Calu3 (cell line): ENCODE results near the gene CNTNAP2. TPM values are rescaled to one million over a fixed set of nuclear protein-coding genes. Genes with fewer than 3 reads are reported as not detected.

ENCODE experiments used
- Bru-seq: library from RNA; stranded (reverse); fragments of 400-500 nt; gene quantifications from one replicate; lab custom pipeline; 2021; lab: Mats Ljungman, UMichigan
- BruChase-seq, 2 experiments: library from RNA; stranded (reverse); fragments of 400-500 nt; gene quantifications; one replicate each; lab custom pipeline; 2021; lab: Mats Ljungman, UMichigan
- BruUV-seq: library from RNA; stranded (reverse); fragments of 400-500 nt; replicated peaks from 2 replicates; lab custom pipeline; 2021; lab: Mats Ljungman, UMichigan
- CTCF ChIA-PET: fragments of 300-600 bp; sonication (Branson Sonifier 250); formaldehyde crosslinking; loops from one replicate; lab custom pipeline; 2022; ENCODE audit warnings: antibody characterized with exemption; lab: Charles Lee
- DNase-seq: peaks from one replicate; pipeline ENCODE4 v3.0.0; 2022
- H3K27ac Mint-ChIP-seq: one replicate; pipeline ENCODE4 v1.8.0; 2022; ENCODE audit warnings: mixed read lengths; ENCODE audit not compliant: unreplicated experiment
- H3K27me3 Mint-ChIP-seq: one replicate; pipeline ENCODE4 v1.8.0; 2022; ENCODE audit warnings: mixed read lengths; ENCODE audit not compliant: unreplicated experiment
- H3K36me3 Mint-ChIP-seq: one replicate; pipeline ENCODE4 v1.8.0; 2022; ENCODE audit warnings: mild to moderate bottlenecking, moderate library complexity, mixed read lengths; ENCODE audit not compliant: insufficient read depth, unreplicated experiment
- H3K4me1 Mint-ChIP-seq: one replicate; pipeline ENCODE4 v1.8.0; 2022; ENCODE audit warnings: mild to moderate bottlenecking, low read depth, mixed read lengths; ENCODE audit not compliant: unreplicated experiment
- H3K4me3 Mint-ChIP-seq: one replicate; pipeline ENCODE4 v1.8.0; 2022; ENCODE audit warnings: mild to moderate bottlenecking, low read depth, moderate library complexity, mixed read lengths; ENCODE audit not compliant: unreplicated experiment
- H3K9me3 Mint-ChIP-seq: one replicate; pipeline ENCODE4 v1.8.0; 2022; ENCODE audit warnings: low read depth, mixed read lengths; ENCODE audit not compliant: unreplicated experiment
- CTCF ChIP-seq: fragments of 200-600 bp; IDR thresholded peaks from one replicate; pipeline ENCODE4 v1.8.0; 2022; ENCODE audit warnings: antibody characterized with exemption; ENCODE audit not compliant: unreplicated experiment
- intact Hi-C: fragments of 100-400 bp; cut with micrococcal nuclease; formaldehyde crosslinking; loops from one replicate; pipeline ENCODE4 v1.10.0; 2022; ENCODE audit not compliant: unreplicated experiment
- long read RNA-seq: library from polyadenylated mRNA; stranded (forward); transcript quantifications from one replicate; pipeline ENCODE4 v2.0.0, GENCODE V29; 2022
- total RNA-seq: library from RNA; stranded (reverse); gene quantifications from 2 replicates; pipeline ENCODE4 v1.2.3, GENCODE V29; 2022

The CNTNAP2 gene
- total RNA-seq, result 0.29 and 1.1 TPM in 2 replicates
- percentile 3 among the genes with signal in this experiment for Bru-seq, nascent RNA
- percentile 2 among the genes with signal in this experiment for BruChase-seq, experiment 1, labeled RNA remaining after a 6-hour chase
- BruChase-seq, experiment 2, labeled RNA remaining after a 2-hour chase, result percentile 2 among the genes with signal in this experiment
- long read RNA-seq, result 0 reads

GRCh38 chr7:146116521-146117222 lies at the start of gene CNTNAP2:
Gene CNTNAP2, plus strand, starts transcription at chr7:146116801. Its CDS starts 76 bp downstream, at chr7:146116877.
- Mint-ChIP-seq H3K4me1 (no peaks in the 10 kb centered on the region), H3K36me3 (no peaks in the 10 kb centered on the region), H3K4me3 (peak within 1 kb of the TSS; percentile 48), H3K27ac (no peak within 1 kb of the TSS), H3K9me3 (no peaks in the 10 kb centered on the region), H3K27me3 (no peaks in the 10 kb centered on the region)
- no peak for DNase-seq
- BruUV-seq, result no TSS peak
- intact Hi-C loops, result no loop called here
- no peak for TF ChIP-seq CTCF
- CTCF ChIA-PET, result no interaction called here

- Mint-ChIP-seq H3K4me3 (no peak overlapping the region), H3K4me1 (no peaks in the 10 kb centered on the region), H3K27me3 (no peaks in the 10 kb centered on the region), H3K27ac (no peak overlapping the region), H3K9me3 (peaks cover 8% of the 10 kb centered on the region), H3K36me3 (no peaks in the 10 kb centered on the region)
- no peak for DNase-seq
- TF ChIP-seq CTCF, result no peak
- CTCF ChIA-PET, result no interaction called here
- intact Hi-C loops, result no loop called here
- BruUV-seq, result no TSS peak
Measured at GRCh38 chr7:146067880-146068279, 48.7 kb upstream of the CNTNAP2 start.

GRCh38 chr7:146074195-146074765 lies 42.3 kb upstream of the CNTNAP2 start:
- no peaks in the 10 kb centered on the region for H3K36me3 Mint-ChIP-seq

GRCh38 chr7:146076344-146076743 lies 40.3 kb upstream of the CNTNAP2 start:
- no peak for DNase-seq
- CTCF ChIA-PET, result no interaction called here
- H3K27me3 Mint-ChIP-seq, result no peaks in the 10 kb centered on the region
- BruUV-seq, result no TSS peak
- no peak for TF ChIP-seq CTCF
- no peaks in the 10 kb centered on the region for H3K36me3 Mint-ChIP-seq
- intact Hi-C loops, result no loop called here
- H3K9me3 Mint-ChIP-seq, result peaks cover 7% of the 10 kb centered on the region
- no peak overlapping the region for H3K27ac Mint-ChIP-seq
- H3K4me1 Mint-ChIP-seq, result no peaks in the 10 kb centered on the region
- H3K4me3 Mint-ChIP-seq, result no peak overlapping the region

More at GRCh38 chr7:146074195-146074765, 42.3 kb upstream of the CNTNAP2 start:
- peaks cover 10% of the 10 kb centered on the region for H3K9me3 Mint-ChIP-seq
- CTCF ChIA-PET, result no interaction called here
- no peak overlapping the region for H3K4me3 Mint-ChIP-seq
- no peaks in the 10 kb centered on the region for H3K4me1 Mint-ChIP-seq
- no peak for DNase-seq
- no peaks in the 10 kb centered on the region for H3K27me3 Mint-ChIP-seq
- no TSS peak for BruUV-seq
- intact Hi-C loops, result no loop called here
- H3K27ac Mint-ChIP-seq, result no peak overlapping the region
- TF ChIP-seq CTCF, result no peak
